Neural cell (in vitro differentiated cells): ENCODE results near the gene WDR35. TPM values are rescaled to one million over a fixed set of nuclear protein-coding genes. Genes with fewer than 3 reads are reported as not detected.

ENCODE experiments used
- H2AFZ ChIP-seq: fragments of 200-600, 300-800 bp; sonication (generic), shearing (Covaris generic); 2 replicates; pipeline ENCODE4 v1.6.0; 2014; ENCODE audit warnings: low read depth, mild to moderate bottlenecking, antibody characterized with exemption, low read length, moderate library complexity
- H3F3A ChIP-seq: fragments of 200-600 bp; shearing (Covaris generic); 2 replicates; pipeline ENCODE4 v1.6.1; 2016; ENCODE audit warnings: mild to moderate bottlenecking, moderate library complexity, mixed read lengths, antibody characterized with exemption, low read length; ENCODE audit not compliant: insufficient read depth, poor library complexity, severe bottlenecking
- H3K27ac ChIP-seq: fragments of 200-600, 300-800 bp; sonication (generic), shearing (Covaris generic); 2 replicates; pipeline ENCODE4 v1.5.1; 2014; ENCODE audit warnings: mild to moderate bottlenecking, low read length, moderate library complexity
- H3K27me3 ChIP-seq: fragments of 300-800, 200-600 bp; sonication (generic), shearing (Covaris generic); 2 replicates; pipeline ENCODE4 v1.6.0; 2014; ENCODE audit warnings: mild to moderate bottlenecking, low read depth, low read length, moderate library complexity; ENCODE audit not compliant: insufficient read depth
- H3K36me3 ChIP-seq: fragments of 300-800, 200-600 bp; sonication (generic), shearing (Covaris generic); 2 replicates; pipeline ENCODE4 v1.5.1; 2014; ENCODE audit warnings: mild to moderate bottlenecking, antibody characterized with exemption, low read length, moderate library complexity; ENCODE audit not compliant: insufficient read depth
- H3K4me2 ChIP-seq: fragments of 300-800, 200-600 bp; sonication (generic), shearing (Covaris generic); 2 replicates; pipeline ENCODE4 v1.6.0; 2014; ENCODE audit warnings: mild to moderate bottlenecking, low read length
- H3K4me3 ChIP-seq: fragments of 300-800, 200-600 bp; sonication (generic), shearing (Covaris generic); 2 replicates; pipeline ENCODE4 v1.5.1; 2014; ENCODE audit warnings: mild to moderate bottlenecking, low read length, moderate library complexity
- H3K79me2 ChIP-seq: fragments of 200-600 bp; shearing (Covaris generic); replicated peaks from 2 replicates; pipeline ENCODE4 v1.6.0; 2014; ENCODE audit warnings: mild to moderate bottlenecking, low read length, moderate library complexity; ENCODE audit not compliant: insufficient read depth
- H3K9ac ChIP-seq: fragments of 300-800, 200-600 bp; sonication (generic), shearing (Covaris generic); 2 replicates; pipeline ENCODE4 v1.6.1; 2016; ENCODE audit warnings: mild to moderate bottlenecking, low read length, mixed read lengths
- H3K9me2 ChIP-seq: fragments of 200-600 bp; shearing (Covaris generic); 2 replicates; pipeline ENCODE4 v1.6.1; 2016; ENCODE audit warnings: mild to moderate bottlenecking, low read length, mixed read lengths; ENCODE audit not compliant: insufficient read depth
- H3K9me3 ChIP-seq: fragments of 200-600, 300-800 bp; sonication (generic), shearing (Covaris generic); 2 replicates; pipeline ENCODE4 v1.6.1; 2016; ENCODE audit warnings: mild to moderate bottlenecking, mixed run types, low read length, moderate library complexity, mixed read lengths
- H4K20me1 ChIP-seq: fragments of 200-600 bp; shearing (Covaris generic); 2 replicates; pipeline ENCODE4 v1.6.1; 2016; ENCODE audit warnings: mild to moderate bottlenecking, mixed run types; ENCODE audit not compliant: insufficient read depth
- EP300 ChIP-seq: fragments of 450-650 bp; conservative IDR thresholded peaks from 2 replicates; pipeline ENCODE4 v1.6.1; 2014; ENCODE audit warnings: antibody characterized with exemption, mild to moderate bottlenecking, moderate library complexity; ENCODE audit not compliant: poor library complexity, severe bottlenecking
- EZH2 ChIP-seq: fragments of 200-600, 300-800 bp; shearing (Covaris generic), sonication (generic); IDR thresholded peaks from 2 replicates; pipeline ENCODE4 v1.6.1; 2014; ENCODE audit warnings: antibody characterized with exemption, low read length, borderline replicate concordance, mild to moderate bottlenecking; ENCODE audit not compliant: insufficient read depth, poor library complexity, severe bottlenecking
- MXI1 ChIP-seq: fragments of 450-650 bp; conservative IDR thresholded peaks from 2 replicates; pipeline ENCODE4 v1.6.1; 2014; ENCODE audit warnings: antibody characterized with exemption, mild to moderate bottlenecking; ENCODE audit not compliant: poor library complexity, severe bottlenecking
- POLR2AphosphoS5 ChIP-seq: IDR thresholded peaks from 2 replicates; pipeline ENCODE4 v1.6.1; 2012
- RAD21 ChIP-seq: fragments of 450-650 bp; conservative IDR thresholded peaks from 2 replicates; pipeline ENCODE4 v1.6.1; 2014; ENCODE audit warnings: antibody characterized with exemption, mild to moderate bottlenecking, moderate library complexity
- SMC3 ChIP-seq: fragments of 450-650 bp; conservative IDR thresholded peaks from 2 replicates; pipeline ENCODE4 v1.6.1; 2014; ENCODE audit warnings: antibody characterized with exemption, mild to moderate bottlenecking, moderate library complexity; ENCODE audit not compliant: poor library complexity
- TAF1 ChIP-seq: IDR thresholded peaks from 2 replicates; pipeline ENCODE4 v1.6.1; 2012; ENCODE audit warnings: low read depth
- polyA plus RNA-seq: library from polyadenylated mRNA; depleted of rRNA; stranded (reverse); fragments of >200 nt; gene quantifications from 2 replicates; pipeline ENCODE4 v1.2.3, GENCODE V29; 2014
- TF ChIP-seq, protein P1 (sequence below): fragments of 450-650 bp; IDR thresholded peaks from 2 replicates; pipeline ENCODE4 v1.5.1; 2014; ENCODE audit warnings: antibody characterized with exemption, mild to moderate bottlenecking, moderate library complexity; ENCODE audit not compliant: poor library complexity, severe bottlenecking
- TF ChIP-seq, protein P2 (sequence below): IDR thresholded peaks from 2 replicates; pipeline ENCODE4 v1.6.1; 2012; ENCODE audit warnings: borderline replicate concordance

Gene WDR35
- polyA plus RNA-seq, 1 donor from 2014 or later, result 14.2 TPM

GRCh38 chr2:19876751-19877150, 113.2 kb downstream of the WDR35 start:
- no peak overlapping the region for H3K27ac ChIP-seq
- H3K4me3 ChIP-seq, result no peak overlapping the region
- no peaks in the 10 kb centered on the region for H3K9me2 ChIP-seq
- no peak overlapping the region for H3K4me2 ChIP-seq
- H2AFZ ChIP-seq, result no peak overlapping the region
- H3K79me2 ChIP-seq, result no peaks in the 10 kb centered on the region
- H3K9me3 ChIP-seq, result no peaks in the 10 kb centered on the region
- H3K27me3 ChIP-seq, result no peaks in the 10 kb centered on the region
- H3K36me3 ChIP-seq, result no peaks in the 10 kb centered on the region
- no peaks in the 10 kb centered on the region for H4K20me1 ChIP-seq
- H3F3A ChIP-seq, result no peaks in the 10 kb centered on the region
- TF ChIP-seq SMC3 (no peak), RAD21 (no peak), MXI1 (no peak), TAF1 (no peak), EZH2 (no peak), POLR2AphosphoS5 (no peak), EP300 (no peak)
- TF ChIP-seq, protein P1, sequence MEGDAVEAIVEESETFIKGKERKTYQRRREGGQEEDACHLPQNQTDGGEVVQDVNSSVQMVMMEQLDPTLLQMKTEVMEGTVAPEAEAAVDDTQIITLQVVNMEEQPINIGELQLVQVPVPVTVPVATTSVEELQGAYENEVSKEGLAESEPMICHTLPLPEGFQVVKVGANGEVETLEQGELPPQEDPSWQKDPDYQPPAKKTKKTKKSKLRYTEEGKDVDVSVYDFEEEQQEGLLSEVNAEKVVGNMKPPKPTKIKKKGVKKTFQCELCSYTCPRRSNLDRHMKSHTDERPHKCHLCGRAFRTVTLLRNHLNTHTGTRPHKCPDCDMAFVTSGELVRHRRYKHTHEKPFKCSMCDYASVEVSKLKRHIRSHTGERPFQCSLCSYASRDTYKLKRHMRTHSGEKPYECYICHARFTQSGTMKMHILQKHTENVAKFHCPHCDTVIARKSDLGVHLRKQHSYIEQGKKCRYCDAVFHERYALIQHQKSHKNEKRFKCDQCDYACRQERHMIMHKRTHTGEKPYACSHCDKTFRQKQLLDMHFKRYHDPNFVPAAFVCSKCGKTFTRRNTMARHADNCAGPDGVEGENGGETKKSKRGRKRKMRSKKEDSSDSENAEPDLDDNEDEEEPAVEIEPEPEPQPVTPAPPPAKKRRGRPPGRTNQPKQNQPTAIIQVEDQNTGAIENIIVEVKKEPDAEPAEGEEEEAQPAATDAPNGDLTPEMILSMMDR, result no peak
- TF ChIP-seq, protein P2, sequence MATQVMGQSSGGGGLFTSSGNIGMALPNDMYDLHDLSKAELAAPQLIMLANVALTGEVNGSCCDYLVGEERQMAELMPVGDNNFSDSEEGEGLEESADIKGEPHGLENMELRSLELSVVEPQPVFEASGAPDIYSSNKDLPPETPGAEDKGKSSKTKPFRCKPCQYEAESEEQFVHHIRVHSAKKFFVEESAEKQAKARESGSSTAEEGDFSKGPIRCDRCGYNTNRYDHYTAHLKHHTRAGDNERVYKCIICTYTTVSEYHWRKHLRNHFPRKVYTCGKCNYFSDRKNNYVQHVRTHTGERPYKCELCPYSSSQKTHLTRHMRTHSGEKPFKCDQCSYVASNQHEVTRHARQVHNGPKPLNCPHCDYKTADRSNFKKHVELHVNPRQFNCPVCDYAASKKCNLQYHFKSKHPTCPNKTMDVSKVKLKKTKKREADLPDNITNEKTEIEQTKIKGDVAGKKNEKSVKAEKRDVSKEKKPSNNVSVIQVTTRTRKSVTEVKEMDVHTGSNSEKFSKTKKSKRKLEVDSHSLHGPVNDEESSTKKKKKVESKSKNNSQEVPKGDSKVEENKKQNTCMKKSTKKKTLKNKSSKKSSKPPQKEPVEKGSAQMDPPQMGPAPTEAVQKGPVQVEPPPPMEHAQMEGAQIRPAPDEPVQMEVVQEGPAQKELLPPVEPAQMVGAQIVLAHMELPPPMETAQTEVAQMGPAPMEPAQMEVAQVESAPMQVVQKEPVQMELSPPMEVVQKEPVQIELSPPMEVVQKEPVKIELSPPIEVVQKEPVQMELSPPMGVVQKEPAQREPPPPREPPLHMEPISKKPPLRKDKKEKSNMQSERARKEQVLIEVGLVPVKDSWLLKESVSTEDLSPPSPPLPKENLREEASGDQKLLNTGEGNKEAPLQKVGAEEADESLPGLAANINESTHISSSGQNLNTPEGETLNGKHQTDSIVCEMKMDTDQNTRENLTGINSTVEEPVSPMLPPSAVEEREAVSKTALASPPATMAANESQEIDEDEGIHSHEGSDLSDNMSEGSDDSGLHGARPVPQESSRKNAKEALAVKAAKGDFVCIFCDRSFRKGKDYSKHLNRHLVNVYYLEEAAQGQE, result no peak
- H3K9ac ChIP-seq, result no peak overlapping the region

- Histone ChIP-seq H3K27me3 (no peaks in the 10 kb centered on the region), H3K9me2 (no peaks in the 10 kb centered on the region), H3K4me3 (no peak overlapping the region), H3F3A (no peaks in the 10 kb centered on the region), H3K4me2 (no peak overlapping the region), H2AFZ (no peak overlapping the region), H3K9me3 (no peaks in the 10 kb centered on the region), H3K27ac (no peak overlapping the region), H4K20me1 (no peaks in the 10 kb centered on the region), H3K9ac (no peak overlapping the region), H3K79me2 (no peaks in the 10 kb centered on the region), H3K36me3 (no peaks in the 10 kb centered on the region)
- TF ChIP-seq RAD21 (no peak), TAF1 (no peak), EP300 (no peak), MXI1 (no peak), POLR2AphosphoS5 (no peak)
- TF ChIP-seq, protein P1, result no peak
These were observed 114.6 kb downstream of the WDR35 start for GRCh38 chr2:19875280-19875679.
